Measurements from ENCODE around the gene BOD1. TPM values are rescaled to one million over a fixed set of nuclear protein-coding genes. Genes with fewer than 3 reads are reported as not detected.

The BOD1 gene
- total RNA-seq, 1 donor from 2014 or later = 101 TPM

DNA sequence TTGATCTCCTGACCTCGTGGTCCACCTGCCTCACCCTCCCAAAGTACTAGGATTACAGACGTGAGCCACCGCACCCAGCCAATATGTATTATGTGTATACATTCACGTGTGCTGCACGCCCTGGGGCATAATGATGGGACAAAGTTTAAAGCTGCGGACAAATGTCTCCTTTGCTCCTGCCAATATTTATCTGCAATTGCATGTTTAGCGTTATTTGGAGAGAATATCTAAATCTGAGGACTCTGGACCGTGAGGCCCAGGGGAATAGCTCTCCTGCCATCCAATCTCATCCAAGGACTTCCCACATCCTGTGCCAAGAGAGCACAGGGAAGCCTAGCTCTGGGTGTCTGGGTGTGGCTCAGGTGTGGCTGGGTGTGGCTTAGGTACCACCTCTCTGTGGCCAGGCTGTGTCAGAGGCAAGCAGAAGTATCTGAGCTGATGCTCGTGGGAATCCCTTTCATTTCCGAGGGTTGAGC lies 6.9 kb upstream of the BOD1 start:
- no peak overlapping the region for H3K4me3 Mint-ChIP-seq (ENCODE audit: low read depth)
- peaks cover 9% of the 10 kb centered on the region for H3K27me3 Mint-ChIP-seq
- no peak for TF ChIP-seq CTCF (IDR thresholded peaks at IDR 0.05; ENCODE audit: unreplicated experiment)
- peaks cover 7% of the 10 kb centered on the region for H3K4me1 Mint-ChIP-seq (ENCODE audit: low read depth)
- H3K9me3 Mint-ChIP-seq (ENCODE audit: low read depth) = no peaks in the 10 kb centered on the region
- DNase-seq (ENCODE audit: low spot score, unreplicated experiment) = no peak
- no peak overlapping the region for H3K27ac Mint-ChIP-seq
- no peaks in the 10 kb centered on the region for H3K36me3 Mint-ChIP-seq (ENCODE audit: insufficient read depth)

DNA sequence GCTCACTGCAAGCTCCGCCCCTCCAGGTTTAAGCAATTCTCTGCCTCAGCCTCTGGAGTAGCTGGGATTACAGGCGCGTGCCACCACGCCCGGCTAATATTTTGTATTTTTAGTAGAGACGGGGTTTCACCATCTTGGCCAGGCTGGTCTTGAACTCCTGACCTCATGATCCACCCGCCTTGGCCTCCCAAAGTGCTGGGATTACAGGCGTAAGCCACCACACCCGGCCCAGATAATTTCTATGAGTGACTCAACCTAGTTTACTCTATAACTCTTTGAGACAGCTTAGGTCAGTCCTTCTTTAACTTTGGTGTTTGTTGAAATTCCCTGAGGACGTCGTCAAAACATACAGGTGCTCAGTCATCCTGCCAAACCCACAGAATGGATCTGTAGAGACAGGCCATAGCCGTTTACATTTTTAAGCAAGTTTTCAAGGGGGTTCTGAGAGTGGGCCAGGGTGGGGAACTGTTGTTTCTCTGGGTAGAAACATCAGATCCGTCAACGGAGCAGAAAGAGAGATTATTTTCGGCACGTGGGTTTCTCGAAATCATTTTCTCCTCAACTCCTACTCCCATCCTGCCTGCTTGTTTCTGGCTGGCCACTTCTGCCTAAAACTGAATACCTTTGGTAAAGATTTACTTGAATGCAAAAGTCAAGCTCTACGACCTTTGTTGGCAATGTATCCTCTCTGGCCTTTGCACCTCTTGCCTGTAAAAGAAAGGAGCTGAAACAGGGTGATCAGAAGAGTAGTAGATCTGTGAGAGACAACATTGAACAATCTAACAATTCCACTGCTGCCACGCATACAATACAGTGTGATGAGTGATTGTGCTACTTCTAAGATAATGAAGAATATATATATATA lies 6.0 kb upstream of the BOD1 start:
- Mint-ChIP-seq H3K36me3 (ENCODE audit: insufficient read depth) (no peaks in the 10 kb centered on the region), H3K27me3 (peaks cover 3% of the 10 kb centered on the region), H3K9me3 (ENCODE audit: low read depth) (no peaks in the 10 kb centered on the region), H3K27ac (peak overlapping the region; percentile 24), H3K4me3 (ENCODE audit: low read depth) (no peak overlapping the region), H3K4me1 (ENCODE audit: low read depth) (peaks cover 7% of the 10 kb centered on the region)
- no peak for DNase-seq (ENCODE audit: low spot score, unreplicated experiment)
- no peak for TF ChIP-seq CTCF (IDR thresholded peaks at IDR 0.05; ENCODE audit: unreplicated experiment)

- no peak for TF ChIP-seq CTCF (IDR thresholded peaks at IDR 0.05; ENCODE audit: unreplicated experiment)
- no peak overlapping the region for H3K4me3 Mint-ChIP-seq (ENCODE audit: low read depth)
- no peak overlapping the region for H3K27ac Mint-ChIP-seq
- DNase-seq (ENCODE audit: low spot score, unreplicated experiment) = no peak
- H3K36me3 Mint-ChIP-seq (ENCODE audit: insufficient read depth) = no peaks in the 10 kb centered on the region
- H3K4me1 Mint-ChIP-seq (ENCODE audit: low read depth) = peaks cover 6% of the 10 kb centered on the region
- peaks cover 3% of the 10 kb centered on the region for H3K27me3 Mint-ChIP-seq
- H3K9me3 Mint-ChIP-seq (ENCODE audit: low read depth) = no peaks in the 10 kb centered on the region
Measured at GRCh38 chr5:173620784-173621183, 4.3 kb upstream of the BOD1 start.

GRCh38 chr5:173618927-173619519 lies 2.6 kb upstream of the BOD1 start:
- TF ChIP-seq CTCF (IDR thresholded peaks at IDR 0.05; ENCODE audit: unreplicated experiment) = peak; percentile 75
- no peaks in the 10 kb centered on the region for H3K36me3 Mint-ChIP-seq (ENCODE audit: insufficient read depth)

GRCh38 chr5:173615884-173616576 lies 420 bp downstream of the BOD1 start:
- Mint-ChIP-seq H3K4me1 (ENCODE audit: low read depth) (peaks cover 34% of the 10 kb centered on the region), H3K36me3 (ENCODE audit: insufficient read depth) (peaks cover 10% of the 10 kb centered on the region), H3K4me3 (ENCODE audit: low read depth) (peak overlapping the region; percentile 91), H3K9me3 (ENCODE audit: low read depth) (no peaks in the 10 kb centered on the region), H3K27ac (peak overlapping the region; percentile 98), H3K27me3 (no peaks in the 10 kb centered on the region)
- peak; percentile 58 for DNase-seq (ENCODE audit: low spot score, unreplicated experiment)
- TF ChIP-seq CTCF (IDR thresholded peaks at IDR 0.05; ENCODE audit: unreplicated experiment) = peak; percentile 69

More at GRCh38 chr5:173618927-173619519, 2.6 kb upstream of the BOD1 start:
- DNase-seq (ENCODE audit: low spot score, unreplicated experiment) = peak; percentile 25
- Mint-ChIP-seq H3K9me3 (ENCODE audit: low read depth) (no peaks in the 10 kb centered on the region), H3K27me3 (no peaks in the 10 kb centered on the region), H3K4me1 (ENCODE audit: low read depth) (peaks cover 24% of the 10 kb centered on the region), H3K27ac (no peak overlapping the region), H3K4me3 (ENCODE audit: low read depth) (no peak overlapping the region)

Data from progenitor cell of endocrine pancreas (in vitro differentiated cells).